ENCODE results near the gene PPP1R3G.
"Not testable (repeated sequence)": the region's sequence is repeated elsewhere in the genome, so short reads cannot be mapped to it uniquely, and the experiment has no call there.

PPP1R3G gene

GRCh38 chr6:5120011-5120410, 34.9 kb downstream of the PPP1R3G start:
- DNase-seq (ENCODE audit: low read depth), result no peak

GRCh38 chr6:5120543-5120942, 35.4 kb downstream of the PPP1R3G start:
- not testable (repeated sequence) for DNase-seq (ENCODE audit: low read depth)

GRCh38 chr6:5121479-5121878, 36.3 kb downstream of the PPP1R3G start:
- no peak for DNase-seq (ENCODE audit: low read depth)

- DNase-seq (ENCODE audit: low read depth), result no peak
Measured at GRCh38 chr6:5121956-5122355, 36.8 kb downstream of the PPP1R3G start.

GRCh38 chr6:5122504-5123112, 37.5 kb downstream of the PPP1R3G start:
- DNase-seq (ENCODE audit: low read depth), result no peak

GRCh38 chr6:5123296-5124143, 38.4 kb downstream of the PPP1R3G start:
- DNase-seq (ENCODE audit: low read depth), result no peak

GRCh38 chr6:5124526-5124925, 39.4 kb downstream of the PPP1R3G start:
- no peak for DNase-seq (ENCODE audit: low read depth)

- DNase-seq (ENCODE audit: low read depth), result no peak
Measured at GRCh38 chr6:5125152-5126006, 40.2 kb downstream of the PPP1R3G start.

GRCh38 chr6:5126214-5126613, 41.1 kb downstream of the PPP1R3G start:
- DNase-seq (ENCODE audit: low read depth), result no peak

- no peak for DNase-seq (ENCODE audit: low read depth)
Measured at GRCh38 chr6:5127106-5127687, 42.1 kb downstream of the PPP1R3G start.

- no peak for DNase-seq (ENCODE audit: low read depth)
Measured at GRCh38 chr6:5128351-5128750, 43.2 kb downstream of the PPP1R3G start.

GRCh38 chr6:5130135-5130866, 45.2 kb downstream of the PPP1R3G start:
- DNase-seq (ENCODE audit: low read depth), result no peak

GRCh38 chr6:5132731-5133130, 47.6 kb downstream of the PPP1R3G start:
- no peak for DNase-seq (ENCODE audit: low read depth)

- DNase-seq (ENCODE audit: low read depth), result no peak
Measured at GRCh38 chr6:5133943-5134342, 48.8 kb downstream of the PPP1R3G start.

- peak; percentile 19 for DNase-seq (ENCODE audit: low read depth)
Measured at GRCh38 chr6:5135788-5136376, 50.7 kb downstream of the PPP1R3G start.

GRCh38 chr6:5136851-5137250, 51.7 kb downstream of the PPP1R3G start:
- DNase-seq (ENCODE audit: low read depth), result no peak
